Stimulated activated CD4-positive, alpha-beta T cell treated with anti-CD3 and anti-CD28 coated beads, Interleukin-4, amount 100 ng/mL, for 48 hours (primary cell): ENCODE data around the gene ECPAS.
"Not testable (repeated sequence)": the region's sequence is repeated elsewhere in the genome, so short reads cannot be mapped to it uniquely, and the experiment has no call there.

Experiments
- DNase-seq, 2 donors: peaks; one replicate each; pipeline ENCODE4 v3.0.0-alpha.2; 2020; ENCODE audit warnings: low read depth in 2 of 2

ECPAS gene

DNA sequence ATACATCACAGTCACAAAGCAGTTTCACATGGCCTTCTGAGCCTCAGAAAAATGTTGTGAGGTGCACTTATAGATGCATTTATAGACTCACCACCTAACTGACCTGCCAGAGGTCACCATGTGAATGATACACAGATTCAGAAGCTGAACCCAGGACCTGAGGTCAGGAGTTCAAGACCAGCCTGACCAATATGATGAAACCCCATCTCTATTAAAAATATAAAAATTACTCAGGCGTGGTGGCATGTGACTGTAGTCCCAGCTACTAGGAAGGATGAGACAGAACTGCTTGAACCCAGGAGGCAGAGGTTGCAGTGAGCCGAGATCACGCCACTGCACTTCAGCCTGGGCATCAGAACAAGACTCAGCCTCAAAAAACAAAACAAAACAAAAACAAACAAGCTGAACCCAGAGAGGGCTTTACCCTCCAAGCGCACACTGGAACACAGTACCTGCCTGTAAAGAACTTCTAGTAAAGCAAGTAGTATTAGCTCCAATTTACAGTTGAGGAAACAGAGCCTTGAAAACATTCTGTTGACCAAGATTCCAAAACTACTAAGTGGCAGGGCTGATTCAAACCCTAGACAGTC is 16.3 kb downstream of the ECPAS start:
- no peak for DNase-seq

GRCh38 chr9:111463048-111463447 is 21.1 kb downstream of the ECPAS start:
- DNase-seq = no peak

DNA sequence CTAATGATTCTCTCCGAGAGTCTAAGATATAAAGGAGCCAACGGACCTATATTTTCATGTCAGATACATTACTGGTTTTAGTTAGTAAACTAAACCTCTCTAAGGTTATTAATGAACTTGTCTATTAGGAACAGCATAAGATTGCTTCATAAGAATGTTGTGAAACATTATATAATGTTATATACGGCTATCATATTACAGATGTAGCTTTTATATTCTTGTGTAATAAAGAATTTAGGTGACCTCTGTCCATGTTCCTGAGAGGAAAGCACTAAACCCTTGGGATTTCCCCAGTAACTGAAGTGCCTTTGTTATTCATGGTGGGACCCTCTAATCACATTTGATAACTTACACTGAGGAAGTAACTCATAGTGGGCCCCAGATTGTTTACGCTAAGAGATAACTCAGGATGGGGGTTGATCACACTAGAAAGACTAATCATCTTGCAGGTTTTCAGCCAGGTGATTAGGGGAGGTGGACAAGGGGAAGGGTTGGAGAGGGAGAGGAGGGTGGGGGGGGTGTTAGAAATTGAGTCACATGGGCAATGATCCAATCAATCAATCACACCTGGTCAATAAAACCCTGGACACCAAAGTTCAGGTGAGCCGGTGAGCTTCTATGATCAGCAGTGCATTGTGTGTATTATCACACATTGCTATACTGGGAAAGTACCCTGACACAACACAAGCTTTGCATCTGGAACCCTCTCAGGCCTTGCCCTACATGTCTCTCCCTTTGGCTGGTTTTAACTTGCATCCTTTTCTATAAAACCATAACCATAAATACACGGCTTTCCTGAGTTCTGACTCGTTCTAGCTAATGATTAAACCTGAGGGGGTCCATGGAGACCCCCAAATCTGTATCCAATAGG is 25.8 kb downstream of the ECPAS start:
- DNase-seq = no peak

DNA sequence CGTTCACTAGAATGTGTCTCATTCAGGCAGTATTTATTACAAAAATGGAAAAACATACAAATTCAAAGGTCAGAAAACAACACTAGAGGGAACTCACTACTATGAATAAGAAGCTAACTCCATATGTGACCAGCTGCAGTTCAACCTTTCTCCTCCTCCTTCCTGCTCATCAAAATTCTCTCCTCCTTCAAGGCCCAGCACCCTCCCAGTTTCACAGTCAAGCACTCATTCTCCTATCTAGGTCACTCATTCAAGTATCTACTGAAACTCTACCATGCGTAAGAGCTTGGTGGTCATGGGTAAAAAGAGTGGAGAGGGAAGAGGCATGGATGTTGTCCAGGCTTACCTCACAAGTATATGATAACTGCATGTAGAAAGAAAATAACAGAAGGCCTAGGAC is 27.7 kb downstream of the ECPAS start:
- DNase-seq = no peak

- no peak for DNase-seq
Measured at GRCh38 chr9:111455638-111456037, 28.5 kb downstream of the ECPAS start.

DNA sequence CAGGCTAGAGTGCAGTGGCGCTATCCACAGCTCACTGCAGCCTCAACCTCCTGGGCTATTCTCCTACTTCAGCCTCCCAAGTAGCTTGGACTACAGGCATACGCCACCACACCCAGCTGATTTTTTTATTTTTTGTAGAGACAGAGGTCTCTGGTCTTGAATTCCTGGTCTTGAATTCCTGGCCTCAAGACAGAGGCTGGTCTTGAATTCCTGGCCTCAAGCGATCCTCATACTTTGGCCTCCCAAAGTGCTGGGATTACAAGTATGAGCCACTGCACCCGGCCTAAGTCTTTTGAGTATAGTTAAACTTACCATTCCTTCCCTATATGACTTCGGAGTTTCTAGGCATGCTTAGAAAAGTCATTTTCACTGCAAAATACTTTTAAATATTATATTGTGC is 29.4 kb downstream of the ECPAS start:
- DNase-seq = no peak

DNA sequence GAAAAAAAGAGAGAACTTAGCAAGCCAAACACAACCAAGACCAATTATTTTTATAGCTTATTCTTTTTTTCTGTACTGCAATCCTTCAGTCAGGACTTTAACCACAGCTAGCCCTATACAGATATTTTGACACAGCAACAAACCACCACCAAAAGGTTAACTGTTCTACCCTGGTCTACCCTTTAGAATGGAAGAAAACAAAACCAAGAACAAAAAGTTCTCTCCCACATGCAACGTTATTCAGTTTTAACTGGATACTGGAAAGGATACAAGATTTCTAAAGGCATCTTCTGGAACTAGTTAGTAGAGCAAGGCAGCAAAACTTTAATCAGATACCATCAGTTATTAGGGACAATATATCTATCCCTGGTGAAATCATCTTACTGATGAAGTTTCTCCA is 32.6 kb downstream of the ECPAS start:
- DNase-seq = no peak

GRCh38 chr9:111450124-111450523 is 34.1 kb downstream of the ECPAS start:
- DNase-seq = no peak

DNA sequence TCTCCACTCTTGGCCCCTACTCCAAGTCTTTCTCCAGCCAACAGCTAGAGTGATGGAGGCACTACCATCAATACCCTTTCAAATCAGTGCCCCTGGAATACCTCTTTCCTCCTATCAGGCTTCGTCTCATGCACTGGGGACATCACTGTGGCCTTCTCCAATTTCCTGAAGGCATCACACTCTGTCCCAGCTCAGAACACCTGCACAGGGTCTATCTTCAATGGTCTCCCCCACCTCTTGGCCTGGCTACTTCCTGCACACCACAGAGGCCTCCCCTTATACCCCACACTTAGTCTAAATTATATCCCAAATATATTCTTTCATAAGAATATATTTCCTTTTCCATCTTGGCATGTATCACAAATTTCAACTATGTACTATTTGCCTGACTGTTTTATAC is 34.5 kb downstream of the ECPAS start:
- no peak for DNase-seq

DNA sequence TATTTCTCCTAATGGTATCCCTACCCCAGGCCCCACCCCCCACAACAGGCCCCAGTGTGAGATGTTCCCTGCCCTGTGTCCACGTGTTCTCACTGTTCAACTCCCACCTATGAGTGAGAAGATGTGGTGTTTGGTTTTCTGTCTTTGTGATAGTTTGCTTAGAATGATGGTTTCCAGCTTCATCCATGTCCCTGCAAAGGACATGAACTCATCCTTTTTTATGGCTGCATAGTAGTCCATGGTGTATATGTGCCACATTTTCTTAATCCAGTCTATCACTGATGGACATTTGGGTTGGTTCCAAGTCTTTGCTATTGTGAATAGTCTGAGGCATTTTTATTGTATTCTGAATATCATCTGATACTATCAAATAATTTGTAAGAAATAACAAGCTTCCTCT is 38.4 kb downstream of the ECPAS start:
- DNase-seq = not testable (repeated sequence)

DNA sequence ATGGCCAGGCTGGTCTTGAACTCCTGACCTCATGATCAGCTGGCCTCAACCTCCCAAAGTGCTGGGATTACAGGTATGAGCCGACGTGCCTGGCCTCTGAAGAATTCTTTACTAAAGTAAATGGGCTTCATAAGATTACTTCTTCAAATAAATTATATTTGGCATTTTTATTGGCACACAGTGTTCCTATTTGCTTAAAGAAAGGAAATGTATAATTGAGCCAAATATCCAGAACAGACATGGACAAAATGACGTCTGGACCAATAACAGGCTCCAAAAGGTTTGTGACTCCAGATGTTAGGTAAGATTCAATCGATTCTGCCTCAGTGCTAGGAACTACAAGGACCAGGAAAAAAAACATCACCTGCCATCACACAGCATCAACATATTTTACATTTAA is 40.7 kb downstream of the ECPAS start:
- DNase-seq = no peak

DNA sequence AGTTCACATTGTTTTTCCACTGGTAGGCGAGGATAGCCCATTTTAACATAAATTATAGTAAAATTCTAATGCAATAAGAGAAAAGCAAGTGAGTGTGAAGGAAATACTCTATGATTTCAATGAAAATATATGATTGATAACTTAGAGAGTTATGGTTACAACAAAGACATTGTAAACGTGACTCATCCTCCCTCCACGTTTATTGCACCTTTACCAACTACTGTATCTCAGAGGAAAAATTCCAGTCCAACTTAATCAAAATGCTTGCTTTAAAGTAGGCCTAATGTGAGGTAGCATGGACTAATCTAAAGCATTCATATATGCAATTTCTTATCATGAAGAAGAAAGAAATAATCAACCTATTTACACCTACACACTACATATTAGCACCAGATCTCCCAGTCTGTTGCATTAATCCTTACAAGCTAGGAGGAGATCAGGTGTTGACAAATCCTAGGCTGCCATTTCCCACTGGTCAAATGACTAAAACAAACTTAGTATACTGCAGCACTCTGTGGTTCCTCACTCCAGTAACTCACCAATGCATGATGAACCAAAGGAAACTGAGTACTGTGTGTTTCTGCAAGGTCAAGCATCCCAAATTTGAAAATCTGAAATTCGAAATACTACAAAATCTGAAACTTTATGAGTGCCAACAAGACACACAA is 41.7 kb downstream of the ECPAS start:
- no peak for DNase-seq

DNA sequence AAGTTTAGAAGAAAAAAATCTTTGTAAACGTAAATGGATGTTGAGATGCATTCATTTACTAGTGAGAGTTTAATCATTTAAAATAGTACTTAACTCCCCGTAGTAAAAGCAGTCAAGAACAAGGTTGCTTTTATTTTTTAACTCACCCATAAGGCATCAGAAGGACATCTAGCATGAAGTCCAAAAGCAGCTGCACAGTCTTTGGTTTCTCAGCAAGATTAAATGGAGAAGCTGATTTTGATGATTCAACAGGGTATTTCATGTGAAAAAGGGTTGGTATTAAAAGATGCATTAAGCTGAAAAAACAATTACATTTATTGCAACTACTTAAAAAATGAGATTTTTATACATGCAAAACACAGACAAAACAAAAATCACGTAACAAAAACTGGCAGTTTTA is 44.0 kb downstream of the ECPAS start:
- no peak for DNase-seq

GRCh38 chr9:111438541-111439235 is 45.5 kb downstream of the ECPAS start:
- DNase-seq = no peak

DNA sequence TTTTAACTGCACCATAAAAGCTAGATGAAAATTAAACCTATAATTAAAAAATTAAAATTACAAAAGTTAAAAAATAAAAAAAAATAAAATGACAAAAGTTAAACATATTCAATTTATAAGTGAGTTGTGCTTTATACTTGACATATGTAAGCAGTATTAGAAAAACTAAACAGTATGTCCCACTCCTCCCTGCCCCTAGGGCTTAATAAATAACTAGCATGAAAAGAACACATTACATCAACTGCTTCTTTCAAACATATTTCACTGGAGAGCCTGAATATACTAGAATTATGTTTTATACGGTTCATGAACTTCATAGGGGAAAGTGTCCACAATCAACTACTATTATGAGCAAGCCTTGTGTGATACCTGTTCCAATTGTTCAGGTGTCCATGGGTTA is 47.6 kb downstream of the ECPAS start:
- no peak for DNase-seq

DNA sequence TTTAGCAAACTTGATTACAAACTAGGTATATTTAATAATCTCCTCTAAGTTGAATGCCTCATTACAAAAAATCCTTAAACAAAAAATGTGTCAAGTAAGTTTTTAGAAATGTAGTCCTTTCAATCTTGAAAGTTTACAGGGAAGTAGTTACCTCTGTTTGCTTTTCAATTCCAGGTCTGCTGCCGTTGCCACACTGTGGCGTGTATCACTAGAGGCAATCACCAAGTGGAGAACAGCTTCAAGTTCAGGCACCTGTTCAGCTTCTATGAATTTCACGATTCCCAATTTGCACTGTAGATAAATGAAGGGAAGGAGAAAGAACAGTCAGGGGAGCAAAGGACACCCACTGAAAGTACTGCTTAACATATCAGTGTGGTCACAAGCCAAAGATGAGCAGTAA is 51.1 kb downstream of the ECPAS start:
- no peak for DNase-seq

DNA sequence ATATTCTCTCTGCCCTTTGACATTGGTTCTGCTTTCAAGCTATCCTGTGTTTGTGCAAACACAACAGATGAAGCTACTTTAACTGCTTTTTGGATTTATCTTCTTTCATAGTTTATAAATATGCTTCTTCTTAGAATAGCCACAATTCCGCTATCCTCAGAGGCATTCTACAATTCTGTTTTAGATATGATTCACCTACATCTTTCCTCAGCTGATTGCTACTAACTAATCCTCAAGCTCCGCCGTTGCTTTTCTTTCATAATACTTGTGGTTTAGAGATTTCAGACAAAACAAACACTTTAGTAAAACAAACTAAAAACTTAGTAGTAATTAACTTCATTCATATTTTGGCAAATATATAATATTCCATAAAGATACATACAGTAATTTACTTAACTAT is 52.5 kb downstream of the ECPAS start:
- no peak for DNase-seq

DNA sequence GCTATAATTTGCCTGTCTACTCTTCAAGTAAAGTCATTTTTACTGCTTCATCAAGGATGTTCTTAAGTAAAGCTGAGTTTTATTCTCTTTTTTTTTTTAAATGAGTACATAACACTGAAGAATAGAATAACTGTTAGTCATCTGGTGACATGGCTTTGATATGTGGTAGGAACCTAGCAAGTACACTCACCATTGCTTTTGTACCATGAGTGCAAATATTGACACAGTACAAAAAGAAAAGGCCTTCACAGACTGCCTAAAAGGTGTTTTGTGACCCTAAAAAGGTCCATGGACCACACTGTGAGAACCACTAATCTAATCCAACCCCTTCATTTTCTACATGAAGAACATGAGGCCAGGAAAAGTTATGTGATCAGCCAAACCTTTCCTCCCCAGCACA is 55.0 kb downstream of the ECPAS start:
- DNase-seq = no peak

GRCh38 chr9:111427186-111427585 is 57.0 kb downstream of the ECPAS start:
- DNase-seq = no peak

DNA sequence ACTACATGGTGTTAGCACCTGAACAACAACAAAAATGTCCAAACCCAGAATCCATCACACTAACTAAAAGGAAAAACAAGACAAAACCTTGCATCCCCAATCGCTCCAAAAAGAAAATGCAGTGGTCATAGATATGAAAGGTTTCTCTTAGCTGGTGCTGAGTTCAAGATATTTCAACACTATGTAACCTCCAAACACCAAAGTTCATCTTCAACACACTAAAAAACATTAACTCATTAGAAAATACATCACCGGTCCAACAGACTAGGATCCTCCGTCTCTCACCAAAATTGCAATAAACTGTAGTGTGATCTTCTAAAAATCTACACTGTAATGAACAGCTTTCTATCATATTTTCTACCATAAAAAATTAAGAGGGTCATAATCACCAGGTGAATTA is 60.8 kb downstream of the ECPAS start:
- no peak for DNase-seq

DNA sequence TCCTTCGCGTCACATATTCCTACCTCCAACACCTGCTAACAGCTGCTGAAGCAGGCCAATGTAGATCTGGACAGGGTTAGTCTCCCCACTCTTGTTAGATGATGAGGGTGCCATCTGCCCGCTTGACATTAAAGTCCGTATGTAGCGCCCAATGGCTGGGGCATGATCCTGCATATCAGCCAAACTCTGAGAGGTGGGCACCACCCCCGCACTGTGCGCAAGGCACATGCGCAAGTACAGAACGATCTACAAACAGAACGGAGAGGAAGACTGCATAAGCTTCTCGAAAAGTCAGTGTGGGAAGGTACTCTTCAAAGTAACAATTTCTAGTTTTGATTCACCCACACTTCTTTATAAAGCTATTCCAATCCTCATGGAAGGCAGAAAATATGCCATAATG is 69.8 kb downstream of the ECPAS start:
- no peak for DNase-seq

DNA sequence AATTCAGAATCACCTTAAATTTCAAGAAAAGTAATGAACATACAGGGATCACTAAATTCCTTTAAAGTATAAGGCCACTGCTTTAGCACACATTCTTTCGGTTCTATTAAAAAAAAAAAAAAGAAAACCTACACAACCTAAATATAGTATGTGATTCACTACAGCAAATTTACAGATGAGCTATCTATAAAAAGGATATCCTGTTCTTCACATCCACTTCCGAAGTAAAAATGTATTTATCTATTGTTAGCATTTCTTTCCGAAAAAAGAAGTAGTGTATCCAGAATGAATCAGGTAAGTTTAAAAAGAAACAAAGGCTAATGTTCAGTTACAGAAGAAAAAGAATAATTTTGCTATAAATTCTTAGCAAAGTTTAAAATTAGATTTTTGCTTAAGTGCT is 70.2 kb downstream of the ECPAS start:
- DNase-seq = no peak

DNA sequence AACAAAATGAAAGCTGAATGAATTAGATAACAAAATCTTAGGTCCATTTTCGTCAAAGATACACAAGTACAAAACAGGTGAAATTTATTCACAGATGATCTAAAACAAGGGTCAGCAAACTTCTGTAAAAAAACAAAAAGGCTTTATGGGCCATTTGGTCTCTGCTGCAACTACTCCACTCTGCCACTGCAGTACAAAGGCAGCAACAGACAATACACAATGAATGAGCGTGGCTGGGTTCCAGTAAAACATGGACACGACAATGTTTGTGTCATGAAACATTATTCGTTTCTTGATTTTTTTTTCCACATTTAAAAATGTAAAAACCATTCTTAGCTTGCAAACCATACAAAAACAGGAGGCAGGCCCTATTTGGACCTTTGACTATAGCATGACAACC is 71.9 kb downstream of the ECPAS start:
- no peak for DNase-seq
